ELR (cell line): Measurements from ENCODE around the gene ARL3.

Experiments used
- DNase-seq: peaks from one replicate; pipeline ENCODE4 v3.0.0-alpha.2; 2015; ENCODE audit warnings: low read depth

ARL3 gene

DNA sequence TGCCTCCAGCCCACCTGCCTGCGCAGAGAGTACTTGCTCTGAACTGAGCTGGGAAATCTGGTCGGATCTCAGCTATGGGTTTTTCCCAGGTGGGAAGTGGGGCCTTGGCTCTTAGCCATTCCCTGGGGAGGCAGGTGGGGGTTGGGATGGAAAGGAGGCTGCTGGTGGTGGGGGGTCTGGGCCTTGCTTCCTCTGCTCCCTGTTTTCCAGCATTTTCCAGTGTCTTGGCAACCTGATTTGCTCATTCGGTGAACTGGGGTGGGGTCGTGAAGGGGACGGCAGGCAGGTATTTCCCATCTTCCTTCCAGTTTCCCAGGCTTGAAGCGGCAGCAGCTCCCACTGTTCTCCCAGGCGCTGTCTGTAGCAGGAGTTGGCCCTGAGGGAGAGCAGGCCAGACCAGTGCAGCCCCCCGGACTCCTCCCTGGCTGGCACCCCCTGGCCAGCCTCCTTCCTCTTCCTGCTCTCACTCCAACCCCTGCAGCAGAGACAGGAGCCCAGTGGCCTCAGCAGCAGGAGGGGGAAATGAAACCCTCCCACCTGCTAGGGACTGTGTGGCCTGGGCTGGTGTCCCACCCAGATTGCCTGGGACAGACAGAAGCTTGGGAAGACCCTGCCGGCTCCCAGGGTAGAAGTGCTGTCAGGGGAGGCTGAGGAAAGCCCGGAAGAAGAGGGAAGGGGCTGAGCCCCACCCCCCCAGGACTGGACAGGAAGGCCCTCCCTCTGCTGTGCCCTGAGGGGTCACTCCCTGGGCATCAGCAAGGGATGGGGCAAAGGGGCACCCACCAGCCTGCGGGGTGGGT is 63.3 kb downstream of the ARL3 start:
- no peak for DNase-seq

DNA sequence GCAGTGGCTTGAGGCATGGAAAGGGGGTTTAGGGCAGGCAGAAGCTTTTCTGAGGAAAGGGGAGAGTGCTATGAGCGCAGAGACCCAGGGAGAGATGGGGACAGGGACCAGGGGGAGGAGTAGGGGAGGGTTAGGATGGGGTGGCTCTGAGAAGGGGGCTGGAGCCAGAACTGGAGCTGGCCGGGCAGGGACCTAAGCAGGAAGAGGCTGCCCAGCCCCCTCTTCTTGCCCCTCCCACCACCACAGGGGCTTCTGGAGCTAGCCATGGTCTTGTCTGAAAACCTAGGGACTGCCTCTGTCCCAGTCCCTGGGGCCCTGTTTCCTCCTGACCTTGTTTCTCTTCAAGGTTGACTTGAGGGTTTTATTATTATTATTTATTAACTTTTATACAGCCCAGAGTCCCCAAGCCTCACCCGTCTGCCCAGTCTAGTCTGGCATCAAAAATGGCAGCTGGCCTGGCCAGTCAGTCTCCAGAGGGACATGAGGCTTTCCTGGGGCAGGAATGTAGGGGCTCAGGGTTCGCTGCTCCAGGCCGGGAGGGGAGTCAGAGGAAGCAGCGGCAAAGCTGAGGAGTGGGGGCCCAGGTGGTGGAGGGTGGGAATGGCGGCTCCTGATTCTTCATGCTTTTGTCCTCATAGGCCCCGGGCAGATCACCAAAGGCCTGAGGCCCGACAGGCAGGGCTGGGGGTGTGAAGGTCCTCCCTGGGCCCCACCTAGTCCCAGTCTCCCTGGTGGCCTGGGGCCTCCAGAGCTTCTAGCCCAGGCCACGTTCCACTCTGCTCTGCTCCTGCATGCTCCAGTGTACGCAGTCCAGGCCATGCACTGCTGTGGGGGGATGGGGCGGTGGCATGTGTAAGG is 64.2 kb downstream of the ARL3 start:
- no peak for DNase-seq

DNA sequence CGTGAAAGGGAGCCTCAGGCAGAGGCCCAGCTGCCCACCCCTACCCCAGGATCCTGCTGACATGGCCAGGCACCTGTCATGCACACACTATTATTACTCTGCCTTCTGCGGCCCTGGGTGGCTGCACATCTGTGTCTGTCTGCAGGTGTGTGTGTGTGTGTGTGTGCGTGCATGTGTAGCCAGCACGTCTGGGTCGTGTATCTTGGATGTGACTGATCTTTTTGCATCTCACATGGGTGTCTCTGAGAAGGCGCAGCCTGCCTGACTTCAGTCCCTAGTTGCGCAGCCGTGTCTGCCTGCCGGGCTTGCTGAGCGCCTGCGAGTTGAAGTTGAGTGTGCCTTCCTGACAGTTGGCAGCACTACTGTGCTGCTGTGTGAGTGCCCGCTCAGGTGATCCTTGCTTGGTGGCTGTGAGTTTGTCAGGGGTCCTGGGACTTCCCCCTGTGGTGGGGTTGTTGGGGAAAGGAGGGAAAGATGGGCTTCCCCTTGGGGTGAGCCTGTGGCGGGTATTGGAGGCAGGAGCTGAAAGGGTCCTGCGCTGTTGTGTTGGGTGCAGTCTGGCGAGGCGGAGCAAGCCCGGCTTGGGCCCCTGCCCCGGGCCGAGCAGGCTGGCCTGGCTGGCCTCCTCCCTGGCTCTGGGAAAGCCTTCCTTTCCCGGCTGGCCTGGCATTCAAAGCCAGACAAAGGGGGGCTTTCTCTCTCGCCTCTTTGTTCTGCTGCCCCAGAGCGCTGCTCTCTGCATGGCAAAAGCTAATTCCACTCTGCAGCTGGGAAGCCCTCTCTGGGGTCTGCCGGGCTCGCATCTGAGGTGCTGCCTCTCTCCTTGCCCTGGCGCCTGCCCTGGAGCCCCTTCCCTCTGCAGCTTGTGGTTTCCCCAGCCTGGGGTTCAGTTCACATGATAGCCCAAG is 65.1 kb downstream of the ARL3 start:
- no peak for DNase-seq

GRCh38 chr10:102648269-102648888 is 65.8 kb downstream of the ARL3 start:
- no peak for DNase-seq

GRCh38 chr10:102647443-102648268 is 66.5 kb downstream of the ARL3 start:
- DNase-seq = no peak

DNA sequence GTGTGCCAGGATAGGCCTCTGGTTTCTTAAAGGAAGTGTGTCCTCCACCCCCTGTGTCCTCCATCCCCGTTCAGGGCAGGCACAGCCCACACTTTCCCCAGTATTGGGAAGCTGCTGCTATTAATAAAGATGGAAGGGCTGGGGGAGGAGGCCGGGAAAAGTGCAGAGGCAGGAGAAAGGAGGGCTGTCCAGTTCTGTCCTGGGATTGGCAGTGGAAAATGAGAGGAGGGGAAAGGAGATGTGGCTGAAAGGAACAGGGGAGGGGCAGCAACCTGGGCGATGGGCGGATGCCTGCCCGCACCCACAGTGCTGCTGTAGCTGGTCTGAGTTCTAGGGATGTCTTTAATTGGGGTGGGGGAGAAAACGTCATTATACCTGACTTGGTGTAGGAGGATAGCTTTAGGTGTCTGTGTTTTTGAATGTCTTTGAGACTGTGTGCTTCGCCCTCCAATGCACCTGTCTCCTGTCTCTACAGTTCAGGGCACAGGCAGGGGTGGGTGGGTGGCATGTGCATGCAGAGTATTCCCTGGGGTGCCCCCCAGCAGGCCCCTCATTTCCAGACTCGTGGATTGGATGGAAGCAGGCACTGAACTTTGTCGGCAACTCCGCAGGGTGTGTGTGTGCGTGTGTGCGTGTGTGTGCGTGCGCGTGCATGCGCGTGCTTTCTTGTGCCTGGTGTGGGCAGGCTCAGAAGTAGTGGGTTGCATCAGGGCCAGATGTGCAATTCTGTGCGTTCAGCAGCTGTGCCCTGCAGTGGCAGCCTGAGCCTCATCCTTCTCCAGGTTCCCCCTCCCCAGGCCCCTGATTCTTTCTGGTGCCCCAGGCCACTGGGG is 67.4 kb downstream of the ARL3 start:
- no peak for DNase-seq

DNA sequence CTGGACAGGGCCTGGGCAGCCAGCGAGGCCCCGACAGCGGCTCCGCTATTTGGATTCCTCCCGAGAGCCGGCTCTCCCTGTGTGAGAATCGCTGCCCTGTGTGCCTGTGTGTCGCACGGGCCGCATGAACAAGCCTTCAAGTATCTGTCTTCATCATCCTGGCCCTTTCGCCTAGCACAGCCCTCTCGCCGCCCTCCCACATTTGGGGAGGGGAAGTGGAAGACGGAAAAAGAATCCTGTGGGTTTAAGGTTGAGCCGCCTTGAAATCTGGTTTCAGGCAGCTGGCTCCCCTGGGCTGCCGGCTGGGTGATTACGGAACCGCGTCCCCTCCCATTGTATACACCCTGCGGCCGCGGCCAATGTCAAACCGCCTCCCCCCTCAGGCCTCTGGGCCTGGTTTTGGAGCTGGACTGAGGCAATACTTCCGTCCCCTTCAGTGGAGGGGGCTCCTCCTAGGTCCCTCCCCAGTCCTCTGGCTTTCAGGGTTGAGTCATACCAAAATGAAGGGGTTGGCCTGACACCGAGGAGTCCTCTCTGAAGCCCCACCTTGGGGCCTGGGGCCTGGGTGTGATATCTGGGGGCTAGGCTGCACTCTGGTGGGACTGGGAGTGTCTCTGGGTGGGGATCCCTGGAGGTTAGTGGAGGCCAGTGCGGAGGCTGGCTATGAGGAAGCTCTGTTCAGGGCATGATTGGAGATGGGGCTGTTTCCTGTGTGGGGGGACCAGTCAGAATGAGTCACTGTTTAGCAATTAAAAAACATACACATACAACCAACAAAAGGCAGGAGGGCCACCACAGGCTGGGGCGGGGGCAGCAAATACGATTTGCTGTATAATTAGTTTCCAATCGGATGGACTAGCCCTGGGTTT is 68.2 kb downstream of the ARL3 start:
- DNase-seq = peak; percentile 99

- DNase-seq = peak; percentile 83
Measured at GRCh38 chr10:102645388-102645740, 68.8 kb downstream of the ARL3 start.

- peak; percentile 85 for DNase-seq
Measured at GRCh38 chr10:102644646-102645387, 69.4 kb downstream of the ARL3 start.

GRCh38 chr10:102644066-102644645 is 70.0 kb downstream of the ARL3 start, which contains the start of gene TRIM8:
Gene TRIM8, plus strand, starts transcription at chr10:102644479. Its CDS starts 139 bp downstream, at chr10:102644618.
- peak; percentile 61 for DNase-seq

GRCh38 chr10:102643336-102644065 is 70.7 kb downstream of the ARL3 start:
- DNase-seq = peak; percentile 81

DNA sequence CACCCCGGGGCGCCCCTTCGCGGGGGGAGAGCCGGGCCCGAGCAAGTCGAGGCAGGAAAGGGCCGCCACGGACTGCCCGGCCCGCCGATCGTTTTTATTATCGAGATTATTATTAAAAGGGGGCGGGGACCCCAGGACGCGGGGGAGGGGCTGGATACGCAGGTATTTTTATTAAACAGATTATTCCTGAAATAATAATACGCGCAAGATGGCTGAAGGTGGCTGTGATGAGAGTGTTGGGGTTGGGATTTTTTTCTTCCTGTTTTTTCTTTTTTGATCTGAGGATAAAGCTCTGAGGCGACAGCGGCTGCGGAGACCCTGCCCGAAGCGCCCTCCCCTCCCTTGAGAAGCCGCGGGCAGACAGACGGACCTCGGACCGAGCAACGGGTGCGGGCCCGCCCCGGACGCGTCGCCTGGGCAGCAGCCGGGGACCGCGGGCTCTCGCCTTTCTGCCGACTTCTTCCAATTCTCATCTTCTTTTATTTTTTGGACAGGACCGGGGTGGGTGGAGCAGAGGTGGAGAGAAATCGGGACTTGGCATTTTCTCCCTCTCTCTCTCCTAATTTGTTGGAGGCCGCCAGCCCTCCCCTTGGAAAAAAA is 71.4 kb downstream of the ARL3 start:
- DNase-seq = peak; percentile 67

GRCh38 chr10:102641880-102642735 is 72.1 kb downstream of the ARL3 start:
- DNase-seq = peak; percentile 98

DNA sequence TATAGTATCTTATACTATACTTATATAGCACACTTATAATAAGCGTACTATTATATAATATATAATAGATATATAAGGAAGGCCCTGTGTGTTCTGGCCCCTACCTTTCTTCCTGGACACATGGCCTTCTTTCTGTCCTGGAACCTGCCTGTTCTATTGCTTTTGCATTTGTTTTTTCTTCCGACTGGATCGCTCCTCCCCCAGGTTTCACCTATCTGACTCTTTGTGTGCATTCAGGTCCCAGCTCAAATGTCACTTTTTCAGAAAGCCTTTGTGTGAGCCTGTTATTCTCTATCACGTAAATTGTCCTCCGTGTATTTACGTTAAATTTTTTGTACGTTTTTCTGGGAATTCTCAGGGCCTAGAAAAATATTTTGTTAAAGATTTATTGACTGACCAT is 72.8 kb downstream of the ARL3 start:
- no peak for DNase-seq

- DNase-seq = no peak
Measured at GRCh38 chr10:102639537-102639936, 74.7 kb downstream of the ARL3 start.

DNA sequence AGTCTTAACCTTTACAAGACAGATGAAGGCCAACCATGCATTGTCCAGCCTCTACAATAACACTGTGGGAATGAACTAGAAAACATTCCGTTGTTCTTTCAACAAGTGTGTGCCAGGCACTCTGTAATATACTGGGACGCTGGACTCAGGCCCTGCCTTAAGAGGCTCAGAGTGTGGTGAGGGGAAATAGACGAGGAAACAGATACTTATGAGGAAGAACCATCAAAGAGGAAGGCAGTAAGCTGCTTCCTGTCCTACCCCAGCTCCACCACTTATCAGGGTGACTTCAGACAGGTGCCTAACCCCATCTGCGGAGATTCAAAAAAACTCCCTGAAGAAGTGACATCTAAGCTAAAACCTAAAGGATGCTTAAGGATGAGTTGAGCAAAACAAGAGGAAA is 78.8 kb downstream of the ARL3 start:
- no peak for DNase-seq
